NCI-H2196 treated with DMSO at 0.1 percent for 48 hours (cell line): ENCODE data around the gene TEX55.
"Not testable (repeated sequence)": the region's sequence is repeated elsewhere in the genome, so short reads cannot be mapped to it uniquely, and the experiment has no call there.

Experiments
- DNase-seq: peaks from one replicate; lab custom pipeline; 2025; ENCODE audit not compliant: unreplicated experiment; lab: John Stamatoyannopoulos, UW

The TEX55 gene

GRCh38 chr3:119160361-119160760 lies 14.4 kb downstream of the TEX55 start:
- DNase-seq: no peak

DNA sequence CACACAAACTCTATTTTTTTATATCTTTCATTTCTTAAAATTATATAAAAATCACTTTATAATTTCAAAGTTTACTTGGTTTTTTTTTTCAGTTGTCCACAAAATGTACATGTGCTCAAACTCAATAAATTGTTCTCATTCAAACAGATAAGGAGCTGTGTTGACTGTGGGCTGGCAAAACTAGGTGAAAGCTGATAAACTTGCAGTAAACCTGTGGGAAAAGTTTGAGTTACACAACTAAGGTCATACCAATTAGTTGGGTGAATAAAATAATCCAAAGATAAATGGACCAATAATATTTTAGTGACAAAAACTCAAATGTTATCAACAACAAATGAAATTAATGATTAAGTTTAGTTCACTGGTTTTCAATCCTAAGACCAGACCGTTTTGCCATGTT lies 14.8 kb downstream of the TEX55 start:
- DNase-seq: no peak

DNA sequence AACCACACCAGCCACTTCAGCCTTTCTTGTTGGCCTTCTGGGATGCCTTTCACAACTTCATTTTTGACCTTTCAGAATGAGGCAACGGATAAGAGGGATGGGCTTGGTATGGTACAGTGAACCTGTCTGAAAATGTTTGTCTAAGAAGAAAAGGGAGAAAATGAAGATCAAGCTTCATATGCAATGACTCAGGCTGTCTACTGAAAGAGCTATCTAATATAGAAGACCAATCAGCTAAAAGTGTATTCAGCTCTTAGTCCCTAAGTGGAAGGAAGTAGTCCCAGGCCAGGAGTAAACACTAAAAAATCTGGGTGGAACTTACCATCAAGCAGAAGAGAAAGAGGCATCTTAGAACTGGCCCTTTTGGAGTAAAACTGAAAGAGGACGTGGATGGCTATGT lies 15.3 kb downstream of the TEX55 start:
- DNase-seq: no peak

- not testable (repeated sequence) for DNase-seq
Observed at GRCh38 chr3:119164745-119165144, 18.8 kb downstream of the TEX55 start.

GRCh38 chr3:119170821-119171220 lies 24.9 kb downstream of the TEX55 start:
- DNase-seq: no peak

DNA sequence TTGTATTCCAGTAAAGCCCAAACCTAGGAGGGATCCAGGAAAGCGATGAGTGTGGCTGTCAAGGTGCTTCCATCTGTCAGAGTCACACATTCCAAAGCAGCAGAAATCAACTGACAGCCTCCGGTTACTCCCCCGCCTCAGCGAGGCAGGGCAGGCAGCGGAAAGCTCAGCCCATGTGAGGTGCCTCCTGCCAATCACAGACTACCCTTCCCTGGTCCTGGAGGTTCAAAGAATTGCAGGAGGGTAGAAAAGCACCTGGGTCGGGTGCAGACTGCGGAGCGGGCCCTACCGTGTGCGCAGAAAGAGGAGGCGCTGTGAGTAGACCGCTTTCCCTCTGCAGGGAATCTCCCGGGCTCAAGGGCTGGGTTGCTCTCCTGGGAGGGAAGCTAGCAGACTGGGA lies 27.4 kb downstream of the TEX55 start, which contains the start of gene UPK1B:
TSS of gene UPK1B (plus strand) at position 274 of the 400 bp plus-strand sequence. CDS start 13,144 bp downstream, outside the sequence.
- DNase-seq: no peak

GRCh38 chr3:119175872-119176756 lies 30.1 kb downstream of the TEX55 start:
- no peak for DNase-seq

GRCh38 chr3:119176778-119177177 lies 30.8 kb downstream of the TEX55 start:
- DNase-seq: no peak

GRCh38 chr3:119177321-119177720 lies 31.4 kb downstream of the TEX55 start:
- no peak for DNase-seq

- no peak for DNase-seq
Observed at GRCh38 chr3:119181765-119182164, 35.8 kb downstream of the TEX55 start.

DNA sequence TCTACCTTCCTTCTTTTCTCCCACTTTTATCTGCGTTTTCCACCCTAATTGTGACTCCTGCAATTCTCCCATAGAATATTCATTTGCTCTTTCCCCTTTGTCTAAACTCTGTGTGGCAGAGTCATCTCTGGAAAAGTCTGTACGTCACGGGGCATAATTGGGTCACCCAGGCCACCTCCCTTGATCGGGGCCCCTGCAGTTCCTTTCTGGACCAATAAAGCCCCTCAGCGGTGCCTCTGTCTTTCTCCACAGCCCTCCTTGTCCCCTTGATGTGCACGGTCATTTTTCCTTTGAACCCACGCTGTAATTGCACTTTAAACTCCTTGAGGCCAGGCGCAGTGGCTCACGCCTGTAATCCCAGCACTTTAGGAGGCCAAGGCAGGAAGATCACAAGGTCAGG lies 38.1 kb downstream of the TEX55 start:
- no peak for DNase-seq

DNA sequence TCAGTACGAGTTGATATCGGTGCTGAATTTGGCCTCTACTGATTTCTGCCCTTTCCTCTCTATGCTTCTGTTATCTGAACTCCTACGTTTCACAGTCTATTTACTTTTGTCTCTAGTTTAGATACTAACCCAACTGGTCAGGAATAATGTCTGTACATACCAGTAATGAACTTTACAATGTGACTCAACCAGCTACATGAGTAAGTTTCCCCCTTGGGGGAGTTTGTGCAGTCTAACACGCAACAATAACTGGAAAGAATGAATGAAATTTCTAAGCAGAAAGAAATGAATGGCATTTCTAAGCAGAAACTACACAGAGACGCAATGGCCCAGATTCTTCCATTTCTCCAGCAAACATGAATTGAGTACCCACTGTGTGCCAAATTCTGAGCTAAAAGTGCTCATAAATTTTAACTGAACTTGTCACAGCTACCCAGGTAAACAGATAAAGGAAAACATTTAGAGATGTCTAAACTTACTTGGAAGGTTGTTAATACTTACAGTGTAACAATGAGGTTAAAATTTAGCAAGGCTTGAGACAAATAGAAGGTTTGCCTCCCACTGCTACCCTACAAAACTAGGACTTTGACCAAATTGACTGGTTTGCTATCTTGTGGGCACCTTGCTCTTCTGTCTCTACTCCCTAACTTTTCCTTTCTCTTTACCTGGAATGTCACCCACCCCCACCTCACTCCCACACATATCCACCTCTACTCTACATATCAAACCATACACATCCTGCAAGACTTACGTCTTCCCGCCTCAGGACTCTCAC lies 39.0 kb downstream of the TEX55 start:
- DNase-seq: no peak

- no peak for DNase-seq
Observed at GRCh38 chr3:119187266-119187665, 41.3 kb downstream of the TEX55 start.

DNA sequence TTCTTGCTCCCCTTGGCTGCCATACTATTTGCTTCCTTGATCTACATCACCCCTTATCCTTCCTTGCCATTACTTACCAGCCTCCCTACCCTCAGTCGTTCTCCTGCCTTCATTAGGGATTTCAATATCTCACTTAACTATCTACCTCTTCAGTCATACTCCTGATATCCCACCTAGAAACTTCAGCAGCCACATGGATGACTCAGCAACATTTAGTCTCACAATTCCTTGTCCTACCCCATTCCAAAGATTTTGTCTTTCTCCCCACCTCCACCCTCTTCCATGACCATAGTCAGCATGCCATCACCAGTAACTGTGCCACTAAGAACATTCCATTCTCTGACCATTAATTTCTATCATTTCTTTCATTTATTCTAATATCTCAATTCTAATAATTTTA lies 45.8 kb downstream of the TEX55 start:
- no peak for DNase-seq

DNA sequence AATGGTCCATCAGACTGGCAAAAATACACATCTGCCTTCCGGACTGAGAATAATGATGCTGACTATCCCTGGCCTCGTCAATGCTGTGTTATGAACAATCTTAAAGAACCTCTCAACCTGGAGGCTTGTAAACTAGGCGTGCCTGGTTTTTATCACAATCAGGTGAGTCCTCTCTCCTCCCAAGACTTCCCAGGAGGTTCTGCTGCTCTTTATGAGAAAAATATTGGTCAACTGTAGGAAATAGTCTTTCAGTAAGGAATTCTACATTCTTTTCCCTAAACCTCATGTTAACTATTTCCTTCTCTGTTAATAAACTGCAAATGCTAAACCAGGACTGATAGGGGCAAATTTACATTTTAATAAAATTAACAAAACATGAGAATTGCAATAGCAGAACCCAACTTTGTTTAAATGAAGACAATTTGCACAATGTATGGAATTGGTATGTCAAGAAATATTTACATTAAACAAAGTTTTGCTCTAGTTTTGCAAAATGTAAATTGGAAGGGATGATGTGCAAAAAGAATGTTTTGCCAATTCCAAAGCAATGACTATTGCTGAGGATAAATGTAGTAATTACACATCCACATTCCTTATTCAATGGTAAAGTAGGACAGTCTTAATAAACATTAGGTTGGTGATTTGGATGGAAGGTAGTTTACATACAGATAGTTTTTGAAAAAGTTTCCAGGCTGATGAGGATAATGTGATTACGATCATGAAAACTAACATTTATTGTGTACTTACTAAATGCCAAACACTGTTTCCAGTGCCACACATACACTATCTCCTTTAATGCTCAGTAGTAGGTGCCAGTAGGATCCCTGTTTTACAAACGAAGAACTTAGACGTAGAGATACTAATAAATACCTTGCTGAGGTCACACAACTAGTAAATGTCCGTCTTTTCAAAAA lies 48.5 kb downstream of the TEX55 start:
- no peak for DNase-seq

GRCh38 chr3:119195151-119195476 lies 49.1 kb downstream of the TEX55 start:
- DNase-seq: no peak

DNA sequence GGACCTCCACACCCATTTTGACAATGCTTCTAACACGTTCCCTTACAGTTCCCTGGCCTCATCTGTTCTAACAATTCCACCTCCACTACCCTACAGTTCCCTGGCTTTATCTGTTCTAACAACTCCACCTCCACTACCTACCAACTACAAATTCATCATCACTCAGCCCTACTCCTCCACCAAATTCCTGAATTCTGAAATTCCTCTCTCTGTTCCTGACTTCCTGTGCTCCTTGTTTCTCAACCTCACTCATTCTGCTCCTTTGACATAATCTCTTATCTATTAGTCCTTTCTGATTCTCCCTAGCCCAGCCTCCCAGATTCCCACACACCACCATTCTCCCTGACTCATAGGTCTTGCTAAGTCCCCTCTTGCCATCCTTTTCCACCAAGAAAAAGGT lies 49.9 kb downstream of the TEX55 start:
- no peak for DNase-seq
